ENCODE measurements around the gene CTBP2. TPM values are rescaled to one million over a fixed set of nuclear protein-coding genes. Genes with fewer than 3 reads are reported as not detected.

CTBP2 gene
- total RNA-seq, 2 experiments from 2014 or later = 0.17 TPM; not detected in 1

DNA sequence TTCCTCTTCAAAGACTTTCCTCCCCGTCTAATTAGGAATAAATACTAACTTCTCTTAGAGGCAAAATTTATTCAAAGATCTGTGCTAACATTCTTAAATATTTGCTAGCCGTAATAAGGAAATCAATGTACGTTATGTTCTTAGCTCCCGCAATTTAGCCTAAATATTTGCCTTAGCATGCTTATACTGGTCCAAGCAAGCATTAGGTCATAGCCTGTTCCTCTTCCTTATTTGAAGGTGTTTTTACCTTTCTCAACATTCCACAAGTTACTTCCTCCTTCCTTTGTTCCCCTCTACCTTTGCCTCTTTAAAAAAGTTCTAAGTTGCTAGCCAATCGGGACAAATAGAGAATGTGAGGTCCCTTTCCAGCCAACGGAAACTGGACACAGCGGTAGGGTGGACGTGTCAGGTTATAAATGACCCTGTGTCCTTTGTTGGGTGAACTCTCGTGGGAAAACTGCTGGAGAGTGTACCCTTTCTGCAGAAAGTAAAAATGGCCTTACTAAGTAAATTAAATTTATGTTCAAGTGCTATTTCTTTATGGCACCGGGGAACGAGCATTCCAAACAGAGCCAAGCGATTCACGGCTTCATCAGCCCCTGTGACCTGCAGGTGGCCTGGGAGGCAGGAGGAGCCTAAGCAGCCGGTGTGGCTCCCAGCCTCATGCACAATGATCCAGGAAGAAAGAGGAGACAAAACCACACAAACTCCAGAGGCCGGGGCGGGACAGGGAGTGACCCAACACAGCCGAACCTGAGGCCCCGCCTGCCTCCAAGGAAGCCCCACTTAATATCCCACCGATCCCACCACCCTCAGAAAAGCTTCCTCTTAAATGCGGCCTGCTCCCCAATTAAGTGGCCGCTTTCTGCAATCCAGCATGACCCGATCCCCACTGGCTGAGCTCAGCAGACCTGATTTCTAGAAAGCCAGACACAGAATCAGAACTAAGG is 151.4 kb downstream of the CTBP2 start:
- no peaks in the 10 kb centered on the region for H3K4me1 Mint-ChIP-seq (ENCODE audit: low read depth)

DNA sequence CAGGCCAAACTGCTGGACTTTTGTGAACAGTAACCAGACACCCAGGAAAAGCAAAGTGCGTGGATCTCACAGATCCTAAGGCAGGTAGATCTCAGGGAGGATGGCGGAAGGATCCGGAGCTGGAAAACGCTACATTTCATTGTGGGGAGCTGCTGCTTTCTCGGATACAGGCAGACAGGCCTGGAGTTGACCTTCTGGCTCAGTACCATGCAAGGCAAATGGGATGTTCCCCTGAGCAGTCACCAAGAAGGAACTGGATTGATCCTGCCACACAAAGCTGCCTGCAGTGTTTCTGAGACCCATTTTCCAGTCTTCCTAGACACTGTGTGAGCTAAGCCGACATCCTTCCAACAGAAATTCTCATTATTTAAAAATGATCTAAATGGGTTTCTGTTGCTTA is 152.9 kb downstream of the CTBP2 start:
- TF ChIP-seq, protein P1, sequence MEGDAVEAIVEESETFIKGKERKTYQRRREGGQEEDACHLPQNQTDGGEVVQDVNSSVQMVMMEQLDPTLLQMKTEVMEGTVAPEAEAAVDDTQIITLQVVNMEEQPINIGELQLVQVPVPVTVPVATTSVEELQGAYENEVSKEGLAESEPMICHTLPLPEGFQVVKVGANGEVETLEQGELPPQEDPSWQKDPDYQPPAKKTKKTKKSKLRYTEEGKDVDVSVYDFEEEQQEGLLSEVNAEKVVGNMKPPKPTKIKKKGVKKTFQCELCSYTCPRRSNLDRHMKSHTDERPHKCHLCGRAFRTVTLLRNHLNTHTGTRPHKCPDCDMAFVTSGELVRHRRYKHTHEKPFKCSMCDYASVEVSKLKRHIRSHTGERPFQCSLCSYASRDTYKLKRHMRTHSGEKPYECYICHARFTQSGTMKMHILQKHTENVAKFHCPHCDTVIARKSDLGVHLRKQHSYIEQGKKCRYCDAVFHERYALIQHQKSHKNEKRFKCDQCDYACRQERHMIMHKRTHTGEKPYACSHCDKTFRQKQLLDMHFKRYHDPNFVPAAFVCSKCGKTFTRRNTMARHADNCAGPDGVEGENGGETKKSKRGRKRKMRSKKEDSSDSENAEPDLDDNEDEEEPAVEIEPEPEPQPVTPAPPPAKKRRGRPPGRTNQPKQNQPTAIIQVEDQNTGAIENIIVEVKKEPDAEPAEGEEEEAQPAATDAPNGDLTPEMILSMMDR (IDR thresholded peaks at IDR 0.05) = no peak
- no peaks in the 10 kb centered on the region for H3K27me3 ChIP-seq (ENCODE audit: control insufficient read depth in 1 of 2, insufficient read depth in 2 of 2, low read length in 2 of 2)
- intact Hi-C loops (cut with DNase I, micrococcal nuclease) = no loop called here
- no peaks in the 10 kb centered on the region for H3K36me3 ChIP-seq (ENCODE audit: insufficient read depth, low read length)
- CTCF ChIA-PET = no interaction called here
- H3K27ac Mint-ChIP-seq = no peak overlapping the region
- no peak overlapping the region for H3K4me3 Mint-ChIP-seq
- H3K9me3 ChIP-seq (ENCODE audit: control insufficient read depth in 1 of 2, insufficient read depth in 1 of 2, low read length in 2 of 2) = no peaks in the 10 kb centered on the region
- no peak overlapping the region for H3K27ac ChIP-seq (ENCODE audit: low read depth in 1 of 2, low read length in 2 of 2)
- ATAC-seq (ENCODE audit: poor library complexity) = no peak
- H3K27me3 Mint-ChIP-seq = no peaks in the 10 kb centered on the region
- H3K36me3 Mint-ChIP-seq (ENCODE audit: low read depth) = no peaks in the 10 kb centered on the region
- no peak overlapping the region for H3K4me3 ChIP-seq (ENCODE audit: low read length)
- H3K4me1 ChIP-seq (ENCODE audit: insufficient read depth, low read length) = no peaks in the 10 kb centered on the region
- DNase-seq = no peak
- no peaks in the 10 kb centered on the region for H3K4me1 Mint-ChIP-seq (ENCODE audit: low read depth)
- H3K9me3 Mint-ChIP-seq = no peaks in the 10 kb centered on the region
- POLR2A ChIA-PET = no interaction called here

More for the DNA sequence above, 151.4 kb downstream of the CTBP2 start:
- TF ChIP-seq, protein P1 (IDR thresholded peaks at IDR 0.05) = no peak
- intact Hi-C loops (cut with DNase I, micrococcal nuclease) = no loop called here
- no peak for DNase-seq
- ATAC-seq (ENCODE audit: poor library complexity) = no peak
- CTCF ChIA-PET = no interaction called here
- H3K36me3 Mint-ChIP-seq (ENCODE audit: low read depth) = no peaks in the 10 kb centered on the region
- H3K9me3 Mint-ChIP-seq = no peaks in the 10 kb centered on the region
- Histone ChIP-seq H3K4me3 (ENCODE audit: low read length) (no peak overlapping the region), H3K9me3 (ENCODE audit: control insufficient read depth in 1 of 2, insufficient read depth in 1 of 2, low read length in 2 of 2) (no peaks in the 10 kb centered on the region), H3K36me3 (ENCODE audit: insufficient read depth, low read length) (no peaks in the 10 kb centered on the region), H3K4me1 (ENCODE audit: insufficient read depth, low read length) (no peaks in the 10 kb centered on the region), H3K27me3 (ENCODE audit: control insufficient read depth in 1 of 2, insufficient read depth in 2 of 2, low read length in 2 of 2) (no peaks in the 10 kb centered on the region), H3K27ac (ENCODE audit: low read depth in 1 of 2, low read length in 2 of 2) (no peak overlapping the region)
- H3K27ac Mint-ChIP-seq = no peak overlapping the region
- POLR2A ChIA-PET = no interaction called here
- H3K27me3 Mint-ChIP-seq = no peaks in the 10 kb centered on the region
- no peak overlapping the region for H3K4me3 Mint-ChIP-seq

DNA sequence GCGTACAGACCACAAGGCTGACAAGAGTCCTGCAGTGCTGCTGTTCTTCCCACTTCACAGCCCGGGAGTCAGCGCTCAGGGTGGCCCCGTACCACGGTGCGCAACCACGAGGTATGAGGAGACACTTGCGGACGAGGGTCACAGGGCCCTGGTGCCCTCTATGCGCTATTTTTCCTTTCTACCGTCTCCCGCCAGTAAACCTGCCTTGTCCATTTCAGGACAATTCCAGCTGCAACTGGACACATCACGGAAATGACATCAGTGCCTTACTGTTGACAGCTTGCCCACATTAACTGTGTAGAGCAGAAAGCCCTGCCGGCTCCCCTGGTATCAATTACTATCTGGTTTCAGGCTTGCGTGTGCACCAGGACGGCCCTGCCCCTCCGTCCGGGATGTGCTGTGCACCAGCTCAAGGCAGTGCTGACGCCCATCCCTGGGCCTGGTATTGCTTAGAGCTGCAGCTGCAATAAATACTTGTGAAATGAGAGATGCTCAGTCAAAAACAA is 153.4 kb downstream of the CTBP2 start:
- H3K4me1 Mint-ChIP-seq (ENCODE audit: low read depth) = no peaks in the 10 kb centered on the region
- Histone ChIP-seq H3K27me3 (ENCODE audit: control insufficient read depth in 1 of 2, insufficient read depth in 2 of 2, low read length in 2 of 2) (no peaks in the 10 kb centered on the region), H3K27ac (ENCODE audit: low read depth in 1 of 2, low read length in 2 of 2) (no peak overlapping the region), H3K4me1 (ENCODE audit: insufficient read depth, low read length) (no peaks in the 10 kb centered on the region), H3K36me3 (ENCODE audit: insufficient read depth, low read length) (no peaks in the 10 kb centered on the region), H3K4me3 (ENCODE audit: low read length) (no peak overlapping the region), H3K9me3 (ENCODE audit: control insufficient read depth in 1 of 2, insufficient read depth in 1 of 2, low read length in 2 of 2) (no peaks in the 10 kb centered on the region)
- no peak for DNase-seq
- H3K4me3 Mint-ChIP-seq = no peak overlapping the region
- no peaks in the 10 kb centered on the region for H3K36me3 Mint-ChIP-seq (ENCODE audit: low read depth)
- no peak for ATAC-seq (ENCODE audit: poor library complexity)
- no peak overlapping the region for H3K27ac Mint-ChIP-seq
- H3K27me3 Mint-ChIP-seq = no peaks in the 10 kb centered on the region
- intact Hi-C loops (cut with DNase I, micrococcal nuclease) = no loop called here
- TF ChIP-seq, protein P1 (IDR thresholded peaks at IDR 0.05) = no peak
- CTCF ChIA-PET = no interaction called here
- POLR2A ChIA-PET = no interaction called here
- no peaks in the 10 kb centered on the region for H3K9me3 Mint-ChIP-seq

Data from CD4-positive, alpha-beta T cell (primary cell).